NCI-H1105 (cell line): Measurements from ENCODE around the gene BCL11A.

Experiments
- DNase-seq: peaks from one replicate; lab custom pipeline; 2025; lab: John Stamatoyannopoulos, UW

Gene BCL11A

DNA sequence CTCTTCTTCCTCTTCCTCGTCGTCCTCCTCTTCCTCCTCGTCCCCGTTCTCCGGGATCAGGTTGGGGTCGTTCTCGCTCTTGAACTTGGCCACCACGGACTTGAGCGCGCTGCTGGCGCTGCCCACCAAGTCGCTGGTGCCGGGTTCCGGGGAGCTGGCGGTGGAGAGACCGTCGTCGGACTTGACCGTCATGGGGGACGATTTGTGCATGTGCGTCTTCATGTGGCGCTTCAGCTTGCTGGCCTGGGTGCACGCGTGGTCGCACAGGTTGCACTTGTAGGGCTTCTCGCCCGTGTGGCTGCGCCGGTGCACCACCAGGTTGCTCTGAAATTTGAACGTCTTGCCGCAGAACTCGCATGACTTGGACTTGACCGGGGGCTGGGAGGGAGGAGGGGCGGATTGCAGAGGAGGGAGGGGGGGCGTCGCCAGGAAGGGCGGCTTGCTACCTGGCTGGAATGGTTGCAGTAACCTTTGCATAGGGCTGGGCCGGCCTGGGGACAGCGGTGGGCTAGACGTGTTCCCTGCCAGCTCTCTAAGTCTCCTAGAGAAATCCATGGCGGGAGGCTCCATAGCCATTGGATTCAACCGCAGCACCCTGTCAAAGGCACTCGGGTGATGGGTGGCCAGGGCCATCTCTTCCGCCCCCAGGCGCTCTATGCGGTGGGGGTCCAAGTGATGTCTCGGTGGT lies 91.9 kb downstream of the BCL11A start:
- DNase-seq = no peak

DNA sequence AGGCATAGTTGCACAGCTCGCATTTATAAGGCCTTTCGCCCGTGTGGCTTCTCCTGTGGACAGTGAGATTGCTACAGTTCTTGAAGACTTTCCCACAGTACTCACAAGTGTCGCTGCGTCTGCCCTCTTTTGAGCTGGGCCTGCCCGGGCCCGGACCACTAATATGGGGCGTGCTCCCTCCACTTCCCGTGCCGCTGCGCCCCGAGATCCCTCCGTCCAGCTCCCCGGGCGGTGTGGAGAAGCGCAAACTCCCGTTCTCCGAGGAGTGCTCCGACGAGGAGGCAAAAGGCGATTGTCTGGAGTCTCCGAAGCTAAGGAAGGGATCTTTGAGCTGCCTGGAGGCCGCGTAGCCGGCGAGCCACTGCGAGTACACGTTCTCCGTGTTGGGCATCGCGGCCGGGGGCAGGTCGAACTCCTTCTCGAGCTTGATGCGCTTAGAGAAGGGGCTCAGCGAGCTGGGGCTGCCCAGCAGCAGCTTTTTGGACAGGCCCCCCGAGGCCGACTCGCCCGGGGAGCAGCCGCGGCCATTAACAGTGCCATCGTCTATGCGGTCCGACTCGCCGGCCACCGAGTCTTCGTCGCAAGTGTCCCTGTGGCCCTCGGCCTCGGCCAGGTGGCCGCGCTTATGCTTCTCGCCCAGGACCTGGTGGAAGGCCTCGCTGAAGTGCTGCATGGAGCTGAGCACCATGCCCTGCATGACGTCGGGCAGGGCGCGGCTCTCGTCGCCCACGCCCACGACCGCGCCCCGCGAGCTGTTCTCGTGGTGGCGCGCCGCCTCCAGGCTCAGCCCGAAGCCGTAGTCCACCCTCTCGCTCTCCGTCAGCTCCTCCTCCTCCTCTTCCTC lies 92.7 kb downstream of the BCL11A start:
- DNase-seq = no peak

DNA sequence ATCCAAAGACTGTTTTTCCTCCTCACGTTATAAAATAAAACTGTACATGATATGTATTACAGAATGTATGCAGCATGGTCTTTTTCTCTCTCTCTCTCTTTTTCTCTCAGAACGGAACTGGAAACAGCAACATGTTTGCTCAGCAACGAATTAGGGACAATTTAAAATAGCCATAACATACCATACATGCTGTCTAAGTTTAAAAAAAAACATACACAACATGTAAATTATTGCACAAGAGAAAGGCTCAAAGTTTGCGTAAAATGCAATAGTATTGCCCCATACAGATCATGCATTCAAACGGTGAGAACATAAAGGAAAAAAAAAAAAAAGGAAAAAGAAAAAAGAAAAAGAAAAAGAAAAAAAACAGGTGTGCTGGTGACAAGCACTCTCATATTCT lies 93.6 kb downstream of the BCL11A start:
- DNase-seq = no peak

- DNase-seq = no peak
These were observed 97.2 kb downstream of the BCL11A start for GRCh38 chr2:60456115-60456770.

DNA sequence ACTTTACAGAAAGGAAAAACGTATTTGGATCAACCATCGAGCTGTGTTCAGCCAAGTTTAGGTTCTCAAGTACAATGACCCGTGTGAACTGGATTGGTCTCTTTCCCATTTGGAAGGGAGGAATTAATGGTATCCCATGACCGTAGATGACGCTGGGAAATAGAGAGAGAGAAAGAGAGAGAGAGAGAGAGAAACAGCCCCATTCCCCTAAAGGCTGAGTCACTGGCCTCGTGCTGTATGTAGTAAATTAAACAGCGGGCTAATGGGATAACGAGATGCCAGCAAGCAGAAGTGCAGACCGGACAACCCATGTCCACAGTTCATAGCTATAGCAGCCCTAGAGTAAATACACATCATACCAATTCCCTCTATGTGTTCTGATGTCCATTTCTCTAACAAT lies 99.6 kb downstream of the BCL11A start:
- DNase-seq = no peak

DNA sequence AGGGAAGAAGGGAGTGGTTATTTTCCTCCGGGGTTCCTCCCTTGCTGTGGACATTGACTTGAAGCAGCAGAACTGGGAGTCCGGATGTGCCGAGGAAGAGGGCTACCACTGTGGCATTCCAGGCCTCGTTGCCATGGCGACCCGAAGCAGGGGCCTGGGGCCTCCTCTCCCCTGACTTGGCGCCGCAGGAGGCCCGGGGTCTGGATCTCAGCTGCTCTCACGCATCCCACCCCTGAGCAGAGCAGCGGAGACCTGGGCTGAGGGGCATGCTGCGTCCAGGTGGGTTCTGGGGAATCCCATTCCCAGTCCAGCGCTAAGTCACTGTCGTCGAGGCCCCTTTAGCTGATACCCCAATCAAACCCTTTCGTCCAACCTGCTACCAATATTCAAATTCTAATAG lies 100.2 kb downstream of the BCL11A start:
- DNase-seq = no peak

GRCh38 chr2:60450488-60450887 lies 103.0 kb downstream of the BCL11A start:
- DNase-seq = no peak

- no peak for DNase-seq
These were observed 105.5 kb downstream of the BCL11A start for GRCh38 chr2:60447943-60448342.

GRCh38 chr2:60446413-60447267 lies 106.8 kb downstream of the BCL11A start:
- DNase-seq = no peak

GRCh38 chr2:60445684-60446179 lies 107.7 kb downstream of the BCL11A start:
- no peak for DNase-seq

DNA sequence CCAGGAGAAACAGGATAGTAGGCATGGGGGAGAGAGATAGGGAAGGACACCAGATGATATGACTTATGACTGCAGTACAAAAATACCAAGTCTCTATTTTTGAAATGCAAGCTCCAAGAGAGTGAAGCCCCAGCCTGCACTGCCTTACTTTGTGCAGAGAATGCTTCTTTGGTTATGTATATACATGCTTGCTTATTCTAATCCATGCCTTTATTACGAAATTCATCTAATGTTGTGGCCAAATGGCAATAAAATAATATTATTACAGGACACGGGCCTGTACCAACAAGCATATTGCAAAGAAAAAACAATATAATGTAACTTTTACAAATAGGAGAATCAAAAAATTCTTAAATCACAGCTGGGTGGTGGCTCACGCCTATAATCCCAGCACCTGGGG lies 110.8 kb downstream of the BCL11A start:
- no peak for DNase-seq

DNA sequence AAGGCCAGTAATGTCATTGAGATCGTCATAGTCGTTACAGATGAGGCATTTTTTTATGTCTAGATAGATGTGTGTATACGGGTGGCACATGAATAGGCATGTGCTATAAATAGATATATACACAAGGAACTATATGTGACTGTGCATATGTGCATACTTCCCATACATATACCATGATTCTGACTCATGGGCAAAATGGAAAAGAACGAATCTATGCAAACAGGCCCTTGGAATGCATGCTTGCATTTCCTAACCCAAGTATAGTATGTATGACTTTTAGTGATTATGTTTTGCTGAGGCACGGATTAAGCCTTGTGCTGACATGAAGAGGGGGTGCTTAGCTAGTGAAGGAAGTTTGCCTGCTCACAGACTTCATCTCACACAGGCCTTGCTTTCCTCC lies 111.7 kb downstream of the BCL11A start:
- no peak for DNase-seq

DNA sequence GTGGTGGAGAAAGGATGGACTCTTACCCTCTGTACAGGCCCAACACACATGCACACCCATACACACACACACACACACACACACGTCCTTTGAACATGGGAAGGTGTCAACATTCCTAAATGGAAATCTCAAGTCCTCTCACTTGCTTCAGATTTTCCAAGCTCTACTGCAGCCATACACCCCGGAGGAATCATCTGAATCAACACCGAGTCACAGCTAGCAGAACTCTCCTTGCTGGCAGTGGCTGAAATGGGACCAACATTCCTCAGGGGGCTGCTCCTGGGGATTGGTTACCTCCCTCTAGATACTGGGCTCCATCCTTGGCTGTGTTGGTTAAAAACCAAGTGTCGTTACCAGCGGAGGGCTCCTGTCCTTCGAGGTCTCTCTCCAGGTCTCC lies 112.7 kb downstream of the BCL11A start:
- DNase-seq = no peak

- no peak for DNase-seq
These were observed 113.2 kb downstream of the BCL11A start for GRCh38 chr2:60440079-60440766.

GRCh38 chr2:60439219-60439974 lies 114.1 kb downstream of the BCL11A start:
- no peak for DNase-seq

DNA sequence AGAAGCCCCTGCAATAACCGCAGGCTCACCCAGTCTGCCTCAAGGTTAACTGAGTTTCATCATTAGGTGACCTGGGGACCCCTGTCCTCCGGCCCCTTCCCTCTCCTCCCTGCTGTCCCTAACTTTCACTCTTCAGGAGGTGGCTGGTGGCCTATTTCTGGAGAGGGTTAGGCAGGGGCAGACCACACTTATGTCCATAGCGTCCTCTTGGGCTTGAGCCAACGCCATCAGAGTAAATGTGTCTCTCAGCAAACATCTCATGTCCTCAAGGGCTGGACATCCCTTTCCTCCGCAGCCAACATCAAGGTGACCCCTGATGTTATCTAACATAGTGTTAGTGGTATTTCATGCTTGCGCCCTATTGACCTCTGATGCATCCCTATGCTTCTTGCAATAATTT lies 114.8 kb downstream of the BCL11A start:
- no peak for DNase-seq

GRCh38 chr2:60438131-60438530 lies 115.3 kb downstream of the BCL11A start:
- DNase-seq = no peak

DNA sequence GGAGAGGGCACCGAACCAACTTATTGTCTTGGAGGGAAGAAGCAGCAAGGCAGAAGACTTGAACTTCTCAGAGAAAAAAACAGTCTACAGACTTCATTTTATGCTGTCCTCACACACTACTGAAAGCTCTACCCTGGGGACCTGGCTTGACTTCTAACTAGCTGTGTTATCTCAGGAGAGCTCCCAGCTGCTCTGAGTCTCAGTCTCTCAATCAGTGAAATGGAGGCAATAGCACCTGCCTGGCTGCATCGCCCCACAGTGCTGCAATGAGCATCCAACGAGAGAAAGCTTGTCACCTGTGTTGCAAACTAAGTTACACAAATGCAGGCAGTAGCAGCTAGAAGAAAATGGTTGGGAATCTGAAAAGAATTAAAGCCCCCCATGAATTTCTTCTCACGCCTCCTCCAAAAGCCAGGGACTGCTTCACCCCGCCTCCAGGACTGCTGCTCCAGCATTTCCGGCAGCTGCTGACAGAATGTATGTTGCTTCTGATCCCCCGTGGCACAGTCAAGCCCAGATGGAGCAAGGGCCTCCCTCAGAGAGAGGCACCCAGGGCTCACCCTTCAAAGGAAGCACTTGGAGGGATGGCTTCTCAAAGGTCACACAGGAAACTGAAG lies 116.3 kb downstream of the BCL11A start:
- no peak for DNase-seq

DNA sequence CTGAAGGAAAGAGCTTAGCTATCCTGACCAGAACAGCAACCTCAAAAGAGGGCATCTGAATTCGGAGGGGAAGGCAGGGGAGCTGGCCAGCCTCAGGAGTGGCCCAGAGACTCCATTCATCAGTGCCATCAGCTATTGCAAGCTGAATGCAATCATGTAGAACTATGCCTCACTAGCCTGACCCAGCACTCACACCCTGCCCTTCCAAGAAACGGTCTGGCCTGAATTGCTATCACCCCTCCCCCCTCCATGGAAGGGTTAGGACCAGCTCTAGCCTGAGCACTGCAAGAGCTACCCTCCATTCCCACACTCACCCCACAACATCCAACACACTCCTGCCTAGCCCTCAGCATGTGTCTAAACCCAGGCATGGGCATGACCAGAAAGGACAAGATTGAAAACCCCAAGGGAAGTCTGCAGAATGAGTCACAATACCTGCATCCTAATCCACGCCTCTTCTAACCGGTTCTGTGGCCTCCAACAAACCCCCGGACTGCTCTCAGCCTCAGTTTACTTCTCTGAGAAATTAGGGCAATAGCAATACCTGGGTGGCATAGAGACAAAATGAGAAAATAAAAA lies 120.3 kb downstream of the BCL11A start:
- no peak for DNase-seq
